Measurements from ENCODE around the gene CLDN8. TPM values are rescaled to one million over a fixed set of nuclear protein-coding genes. Genes with fewer than 3 reads are reported as not detected.

CLDN8 gene
- polyA plus RNA-seq, 1 donor (not counting 4 experiments of a cell fraction or from before 2014, with no cell fraction given): 0.07 TPM

GRCh38 chr21:30243691-30244090, 27.8 kb upstream of the CLDN8 start:
- no peaks in the 10 kb centered on the region for H3K36me3 ChIP-seq (ENCODE audit: control insufficient read depth in 2 of 2, extremely low read depth in 1 of 2, insufficient read depth in 2 of 2, low read length in 2 of 2)
- DNase-seq (ENCODE audit: low read depth, low spot score) (no peak), FAIRE-seq (no peak)
- H3K27me3 ChIP-seq (ENCODE audit: control insufficient read depth, extremely low read depth, insufficient read depth, low read length): no peaks in the 10 kb centered on the region
- H3K79me2 ChIP-seq (ENCODE audit: control insufficient read depth, insufficient read depth, low read length): no peaks in the 10 kb centered on the region
- dilution Hi-C loops (cut with MboI; ENCODE audit: extremely low pct_ligation_motif_present, low sequenced_read_pairs): no loop called here
- no peak overlapping the region for H2AFZ ChIP-seq (ENCODE audit: control insufficient read depth, low read length)
- H4K20me1 ChIP-seq (ENCODE audit: control insufficient read depth, extremely low read depth, insufficient read depth, low read length): no peaks in the 10 kb centered on the region
- no peak overlapping the region for H3K27ac ChIP-seq (ENCODE audit: control insufficient read depth, insufficient read depth, low read length)
- H3K9ac ChIP-seq (ENCODE audit: control insufficient read depth, extremely low read depth, insufficient read depth, low read length): no peak overlapping the region
- TF ChIP-seq, protein P1, sequence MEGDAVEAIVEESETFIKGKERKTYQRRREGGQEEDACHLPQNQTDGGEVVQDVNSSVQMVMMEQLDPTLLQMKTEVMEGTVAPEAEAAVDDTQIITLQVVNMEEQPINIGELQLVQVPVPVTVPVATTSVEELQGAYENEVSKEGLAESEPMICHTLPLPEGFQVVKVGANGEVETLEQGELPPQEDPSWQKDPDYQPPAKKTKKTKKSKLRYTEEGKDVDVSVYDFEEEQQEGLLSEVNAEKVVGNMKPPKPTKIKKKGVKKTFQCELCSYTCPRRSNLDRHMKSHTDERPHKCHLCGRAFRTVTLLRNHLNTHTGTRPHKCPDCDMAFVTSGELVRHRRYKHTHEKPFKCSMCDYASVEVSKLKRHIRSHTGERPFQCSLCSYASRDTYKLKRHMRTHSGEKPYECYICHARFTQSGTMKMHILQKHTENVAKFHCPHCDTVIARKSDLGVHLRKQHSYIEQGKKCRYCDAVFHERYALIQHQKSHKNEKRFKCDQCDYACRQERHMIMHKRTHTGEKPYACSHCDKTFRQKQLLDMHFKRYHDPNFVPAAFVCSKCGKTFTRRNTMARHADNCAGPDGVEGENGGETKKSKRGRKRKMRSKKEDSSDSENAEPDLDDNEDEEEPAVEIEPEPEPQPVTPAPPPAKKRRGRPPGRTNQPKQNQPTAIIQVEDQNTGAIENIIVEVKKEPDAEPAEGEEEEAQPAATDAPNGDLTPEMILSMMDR (optimal IDR thresholded peaks at IDR 0.05 in 1 of 3, IDR thresholded peaks at IDR 0.05 in 1 of 3, conservative IDR thresholded peaks at IDR 0.05 in 1 of 3; ENCODE audit: extremely low read depth in 1 of 3, insufficient read depth in 2 of 3, low read length in 3 of 3): no peak
- TF ChIP-seq EZH2 (IDR thresholded peaks at IDR 0.05; ENCODE audit: low read length): no peak
- H3K4me3 ChIP-seq (ENCODE audit: control insufficient read depth in 2 of 3, extremely low read depth in 1 of 3, insufficient read depth in 2 of 3, low read depth in 1 of 3, low read length in 3 of 3): no peak overlapping the region
- H3K9me1 ChIP-seq (ENCODE audit: control insufficient read depth, extremely low read depth, insufficient read depth, low read length): no peaks in the 10 kb centered on the region
- H3K4me2 ChIP-seq (ENCODE audit: control insufficient read depth, extremely low read depth, insufficient read depth, low read depth, low read length): no peak overlapping the region
- H3K9me3 ChIP-seq (ENCODE audit: control insufficient read depth, low read depth, low read length): no peaks in the 10 kb centered on the region
- H3K4me1 ChIP-seq (ENCODE audit: control insufficient read depth, extremely low read depth, insufficient read depth, low read length): peaks cover 5% of the 10 kb centered on the region

DNA sequence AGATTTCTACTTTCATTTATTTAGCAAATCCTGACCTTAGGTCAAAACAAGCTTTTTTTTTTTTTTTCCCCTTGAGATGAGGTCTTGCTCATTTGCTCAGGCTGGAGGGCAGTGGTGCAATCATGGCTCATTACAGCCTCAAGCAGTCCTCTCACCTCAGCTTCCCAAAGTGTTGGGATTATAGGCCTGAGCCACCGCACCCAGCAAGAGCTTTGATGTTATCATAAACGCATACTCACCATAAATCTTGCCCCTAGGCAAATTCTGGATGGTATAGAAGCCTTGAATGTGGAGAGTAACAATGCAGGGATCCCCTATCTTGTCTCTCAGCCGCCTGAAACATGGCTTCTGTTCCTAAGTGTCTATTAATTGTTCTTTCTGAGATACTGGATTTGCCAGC, 24.8 kb upstream of the CLDN8 start:
- H4K20me1 ChIP-seq (ENCODE audit: control insufficient read depth, extremely low read depth, insufficient read depth, low read length): no peaks in the 10 kb centered on the region
- dilution Hi-C loops (cut with MboI; ENCODE audit: extremely low pct_ligation_motif_present, low sequenced_read_pairs): no loop called here
- no peaks in the 10 kb centered on the region for H3K27me3 ChIP-seq (ENCODE audit: control insufficient read depth, extremely low read depth, insufficient read depth, low read length)
- DNase-seq (ENCODE audit: low read depth, low spot score) (no peak), FAIRE-seq (no peak)
- H3K4me1 ChIP-seq (ENCODE audit: control insufficient read depth, extremely low read depth, insufficient read depth, low read length): peaks cover 5% of the 10 kb centered on the region
- no peaks in the 10 kb centered on the region for H3K79me2 ChIP-seq (ENCODE audit: control insufficient read depth, insufficient read depth, low read length)
- no peaks in the 10 kb centered on the region for H3K9me3 ChIP-seq (ENCODE audit: control insufficient read depth, low read depth, low read length)
- no peaks in the 10 kb centered on the region for H3K9me1 ChIP-seq (ENCODE audit: control insufficient read depth, extremely low read depth, insufficient read depth, low read length)
- no peak overlapping the region for H3K9ac ChIP-seq (ENCODE audit: control insufficient read depth, extremely low read depth, insufficient read depth, low read length)
- no peak overlapping the region for H3K4me3 ChIP-seq (ENCODE audit: control insufficient read depth in 2 of 3, extremely low read depth in 1 of 3, insufficient read depth in 2 of 3, low read depth in 1 of 3, low read length in 3 of 3)
- H3K36me3 ChIP-seq (ENCODE audit: control insufficient read depth in 2 of 2, extremely low read depth in 1 of 2, insufficient read depth in 2 of 2, low read length in 2 of 2): no peaks in the 10 kb centered on the region
- TF ChIP-seq, protein P1 (optimal IDR thresholded peaks at IDR 0.05 in 1 of 3, IDR thresholded peaks at IDR 0.05 in 1 of 3, conservative IDR thresholded peaks at IDR 0.05 in 1 of 3; ENCODE audit: extremely low read depth in 1 of 3, insufficient read depth in 2 of 3, low read length in 3 of 3): no peak
- TF ChIP-seq EZH2 (IDR thresholded peaks at IDR 0.05; ENCODE audit: low read length): no peak
- H3K4me2 ChIP-seq (ENCODE audit: control insufficient read depth, extremely low read depth, insufficient read depth, low read depth, low read length): no peak overlapping the region
- H2AFZ ChIP-seq (ENCODE audit: control insufficient read depth, low read length): peak overlapping the region; percentile 27
- no peak overlapping the region for H3K27ac ChIP-seq (ENCODE audit: control insufficient read depth, insufficient read depth, low read length)

Data from keratinocyte (primary cell).